ENCODE measurements around the gene TRDMT1. TPM values are rescaled to one million over a fixed set of nuclear protein-coding genes. Genes with fewer than 3 reads are reported as not detected.

TRDMT1 gene
- total RNA-seq, 1 donor from 2014 or later, result 5.7 TPM

DNA sequence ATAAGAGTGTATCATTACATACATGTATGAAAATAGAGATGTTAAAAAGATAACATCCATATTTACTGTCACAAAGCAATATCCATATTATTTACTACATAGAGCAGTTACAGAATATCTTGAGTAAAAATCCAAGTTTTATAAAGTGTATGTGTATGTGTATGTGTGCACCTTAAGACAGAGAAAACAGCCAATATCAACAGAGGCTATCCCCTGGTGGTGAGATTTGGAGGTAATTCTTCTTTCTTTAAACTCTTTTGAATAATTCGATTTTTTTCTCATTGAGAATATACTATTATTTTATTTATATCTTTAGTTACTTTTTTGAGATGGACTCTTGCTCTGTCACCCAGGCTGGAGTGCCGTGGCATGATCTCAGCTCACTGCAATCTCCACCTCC lies 18.4 kb downstream of the TRDMT1 start:
- TF ChIP-seq, protein P1, sequence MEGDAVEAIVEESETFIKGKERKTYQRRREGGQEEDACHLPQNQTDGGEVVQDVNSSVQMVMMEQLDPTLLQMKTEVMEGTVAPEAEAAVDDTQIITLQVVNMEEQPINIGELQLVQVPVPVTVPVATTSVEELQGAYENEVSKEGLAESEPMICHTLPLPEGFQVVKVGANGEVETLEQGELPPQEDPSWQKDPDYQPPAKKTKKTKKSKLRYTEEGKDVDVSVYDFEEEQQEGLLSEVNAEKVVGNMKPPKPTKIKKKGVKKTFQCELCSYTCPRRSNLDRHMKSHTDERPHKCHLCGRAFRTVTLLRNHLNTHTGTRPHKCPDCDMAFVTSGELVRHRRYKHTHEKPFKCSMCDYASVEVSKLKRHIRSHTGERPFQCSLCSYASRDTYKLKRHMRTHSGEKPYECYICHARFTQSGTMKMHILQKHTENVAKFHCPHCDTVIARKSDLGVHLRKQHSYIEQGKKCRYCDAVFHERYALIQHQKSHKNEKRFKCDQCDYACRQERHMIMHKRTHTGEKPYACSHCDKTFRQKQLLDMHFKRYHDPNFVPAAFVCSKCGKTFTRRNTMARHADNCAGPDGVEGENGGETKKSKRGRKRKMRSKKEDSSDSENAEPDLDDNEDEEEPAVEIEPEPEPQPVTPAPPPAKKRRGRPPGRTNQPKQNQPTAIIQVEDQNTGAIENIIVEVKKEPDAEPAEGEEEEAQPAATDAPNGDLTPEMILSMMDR (IDR thresholded peaks at IDR 0.05), result no peak

DNA sequence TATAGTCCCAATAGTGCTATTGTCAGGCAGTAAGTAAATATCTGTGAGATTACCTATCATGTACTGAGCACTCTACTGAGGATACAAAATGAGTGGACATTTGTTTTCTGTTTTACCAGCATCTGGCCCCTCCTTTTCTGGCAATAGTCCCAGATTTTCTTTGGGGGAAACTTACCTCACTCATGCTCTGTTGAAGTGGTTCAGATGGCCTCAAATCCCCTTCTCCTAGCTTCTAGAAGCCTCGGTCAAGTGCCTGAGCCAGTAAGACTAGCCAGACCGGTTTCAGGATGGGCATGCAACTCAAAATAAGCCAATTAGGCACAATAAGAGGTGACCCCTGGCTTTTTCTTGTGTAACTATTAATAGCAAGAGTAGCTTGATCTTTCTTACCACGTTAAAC lies 19.7 kb downstream of the TRDMT1 start:
- DNase-seq (ENCODE audit: low spot score in 2 of 2), result no peak
- H3K4me1 ChIP-seq, result peaks cover 0 to 11% of the 10 kb centered on the region in 2 donors
- H3K4me3 ChIP-seq, result no peak overlapping the region
- H3K36me3 ChIP-seq, result no peaks in the 10 kb centered on the region
- no peaks in the 10 kb centered on the region for H3K27me3 ChIP-seq
- H3K27ac ChIP-seq, result no peak overlapping the region
- no peaks in the 10 kb centered on the region for H3K9me3 ChIP-seq
- TF ChIP-seq, protein P1 (IDR thresholded peaks at IDR 0.05), result no peak
- intact Hi-C loops (cut with DNase I), result no loop called here

More for the DNA sequence above, 18.4 kb downstream of the TRDMT1 start:
- peaks cover 0 to 8% of the 10 kb centered on the region in 2 donors for H3K4me1 ChIP-seq
- H3K9me3 ChIP-seq, result no peaks in the 10 kb centered on the region
- no peak overlapping the region for H3K27ac ChIP-seq
- H3K4me3 ChIP-seq, result no peak overlapping the region
- H3K36me3 ChIP-seq, result no peaks in the 10 kb centered on the region
- no peaks in the 10 kb centered on the region for H3K27me3 ChIP-seq
- intact Hi-C loops (cut with DNase I), result no loop called here
- no peak for DNase-seq (ENCODE audit: low spot score in 2 of 2)

DNA sequence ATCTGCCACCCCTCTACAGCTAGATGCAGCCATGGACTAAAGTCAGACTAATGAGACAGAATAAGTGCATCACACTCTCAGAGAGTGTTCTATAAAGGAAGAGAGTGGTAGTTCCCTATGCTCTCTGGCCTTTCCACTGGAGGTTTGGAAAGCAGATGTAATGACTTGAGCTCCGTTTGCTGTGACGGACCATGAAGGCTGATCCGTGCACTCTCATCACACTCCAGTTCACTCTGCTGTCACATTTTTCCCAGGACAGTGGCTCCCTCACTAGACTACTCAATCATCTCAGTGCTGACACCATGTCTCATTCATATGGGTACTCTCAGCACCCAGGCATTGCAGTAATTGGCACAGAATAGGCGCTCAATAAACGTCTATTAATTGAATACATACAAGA lies 20.4 kb downstream of the TRDMT1 start:
- Histone ChIP-seq H3K4me3 (no peak overlapping the region), H3K27me3 (no peaks in the 10 kb centered on the region), H3K36me3 (no peaks in the 10 kb centered on the region), H3K9me3 (no peaks in the 10 kb centered on the region), H3K4me1 (peaks cover 0 to 11% of the 10 kb centered on the region in 2 donors), H3K27ac (no peak overlapping the region)
- TF ChIP-seq, protein P1 (IDR thresholded peaks at IDR 0.05), result no peak
- no peak for DNase-seq (ENCODE audit: low spot score in 2 of 2)
- intact Hi-C loops (cut with DNase I), result no loop called here

DNA sequence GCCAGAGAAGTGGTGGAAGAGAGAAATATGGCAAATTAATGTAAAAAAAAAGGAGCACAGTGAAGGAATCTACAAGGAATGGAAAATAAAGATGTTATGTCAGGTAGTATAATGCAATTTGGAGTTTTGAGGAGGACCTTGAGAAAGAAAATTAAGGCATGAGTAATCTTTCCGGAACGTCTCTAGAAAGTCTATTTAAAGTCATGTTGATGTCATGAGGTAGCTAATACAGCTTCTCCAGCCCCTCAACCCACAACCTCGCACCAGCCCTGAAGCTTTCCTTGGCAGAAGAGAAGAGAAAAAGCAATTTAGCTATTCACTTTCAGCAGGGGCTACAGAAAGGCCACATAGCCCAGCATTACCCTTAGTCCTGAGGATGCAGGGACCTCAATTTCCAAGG lies 22.5 kb downstream of the TRDMT1 start:
- no peaks in the 10 kb centered on the region for H3K27me3 ChIP-seq
- no peaks in the 10 kb centered on the region for H3K9me3 ChIP-seq
- DNase-seq (ENCODE audit: low spot score in 2 of 2), result no peak
- peaks cover 0 to 17% of the 10 kb centered on the region in 2 donors for H3K4me1 ChIP-seq
- no peaks in the 10 kb centered on the region for H3K36me3 ChIP-seq
- TF ChIP-seq, protein P1 (IDR thresholded peaks at IDR 0.05), result no peak
- H3K4me3 ChIP-seq, result no peak overlapping the region
- intact Hi-C loops (cut with DNase I), result no loop called here
- H3K27ac ChIP-seq, result no peak overlapping the region

DNA sequence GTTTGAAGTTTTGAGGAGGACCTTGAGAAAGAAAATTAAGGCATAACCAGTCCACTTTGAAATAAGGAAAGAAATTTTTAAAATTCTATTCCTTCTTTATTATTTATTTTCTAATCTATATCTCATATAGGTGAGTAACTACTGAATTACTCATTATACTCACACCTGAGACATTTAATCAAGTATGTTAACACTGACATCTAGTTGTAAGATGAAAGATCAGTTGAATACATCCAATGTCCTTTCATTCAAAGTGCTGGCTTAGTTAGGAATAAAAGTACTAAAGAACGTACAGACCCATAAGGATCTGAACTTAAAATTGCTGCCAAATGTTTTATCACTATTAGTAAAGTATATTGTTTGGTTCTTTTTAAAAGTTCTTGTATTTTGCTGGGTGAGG lies 23.5 kb downstream of the TRDMT1 start:
- intact Hi-C loops (cut with DNase I), result no loop called here
- Histone ChIP-seq H3K36me3 (no peaks in the 10 kb centered on the region), H3K4me3 (no peak overlapping the region), H3K27me3 (no peaks in the 10 kb centered on the region), H3K4me1 (peaks cover 0 to 17% of the 10 kb centered on the region in 2 donors), H3K9me3 (no peaks in the 10 kb centered on the region), H3K27ac (no peak overlapping the region)
- no peak for DNase-seq (ENCODE audit: low spot score in 2 of 2)
- TF ChIP-seq, protein P1 (IDR thresholded peaks at IDR 0.05), result no peak

DNA sequence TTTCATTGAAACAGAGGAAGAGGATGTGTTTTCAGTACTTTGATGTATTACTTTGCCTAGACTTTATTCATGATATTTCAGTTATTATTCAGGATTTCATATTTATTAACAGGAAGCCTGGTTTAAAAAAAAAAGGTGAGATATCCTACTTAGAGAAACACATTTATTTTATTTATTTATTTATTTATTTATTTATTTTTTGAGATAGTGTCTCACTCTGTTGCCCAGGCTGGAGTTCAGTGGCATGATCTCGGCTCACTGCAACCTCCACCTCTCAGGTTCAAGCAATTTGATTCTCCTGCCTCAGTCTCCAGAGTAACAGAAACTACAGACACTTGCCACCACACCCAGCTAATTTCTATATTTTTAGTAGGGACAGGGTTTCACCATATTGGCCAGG lies 24.5 kb downstream of the TRDMT1 start:
- Histone ChIP-seq H3K27ac (no peak overlapping the region), H3K9me3 (no peaks in the 10 kb centered on the region), H3K36me3 (no peaks in the 10 kb centered on the region), H3K4me1 (peaks cover 0 to 23% of the 10 kb centered on the region in 2 donors), H3K27me3 (no peaks in the 10 kb centered on the region), H3K4me3 (no peak overlapping the region)
- intact Hi-C loops (cut with DNase I), result loop anchor here (2.0 kb wide), 1 partner anchor 22 kb away; no protein-coding TSS in a partner anchor
- TF ChIP-seq, protein P1 (IDR thresholded peaks at IDR 0.05), result no peak
- no peak for DNase-seq (ENCODE audit: low spot score in 2 of 2)

All from ascending aorta (tissue), 2 donors.